ENCODE results near the gene MTCL1. TPM values are rescaled to one million over a fixed set of nuclear protein-coding genes. Genes with fewer than 3 reads are reported as not detected.

Gene MTCL1
- total RNA-seq, 3 donors from 2014 or later (not counting 1 experiment from before 2014, with no cell fraction given): 0.38 to 1.5 (median 0.43) TPM

GRCh38 chr18:8741117-8741516, 35.8 kb downstream of the MTCL1 start:
- peaks cover 21 to 25% of the 10 kb centered on the region in 2 donors for H3K4me1 Mint-ChIP-seq
- DNase-seq (no peak), ATAC-seq (no peak)
- H3K27ac Mint-ChIP-seq: no peak overlapping the region
- Histone ChIP-seq H3K27ac (ENCODE audit: low read length) (no peak overlapping the region), H3K27me3 (ENCODE audit: control insufficient read depth, insufficient read depth, low read length) (no peaks in the 10 kb centered on the region), H3K4me3 (ENCODE audit: low read length) (no peak overlapping the region), H3K36me3 (ENCODE audit: control insufficient read depth, insufficient read depth, low read length) (no peaks in the 10 kb centered on the region), H3K4me1 (ENCODE audit: control insufficient read depth, insufficient read depth, low read length) (peaks cover 12% of the 10 kb centered on the region), H3K9me3 (ENCODE audit: control insufficient read depth, insufficient read depth, low read length) (peaks cover 16% of the 10 kb centered on the region)
- no peaks in the 10 kb centered on the region for H3K36me3 Mint-ChIP-seq
- 89% methylated on average over 1 of the region's 1 CpG for WGBS (ENCODE audit: insufficient coverage)
- no peak overlapping the region for H3K4me3 Mint-ChIP-seq
- intact Hi-C loops (cut with micrococcal nuclease): no loop called here
- H3K9me3 Mint-ChIP-seq: peaks cover 0 to 2% of the 10 kb centered on the region in 2 donors
- peaks cover 6 to 23% of the 10 kb centered on the region in 2 donors for H3K27me3 Mint-ChIP-seq (ENCODE audit: low read depth in 2 of 2)
- TF ChIP-seq CTCF (IDR thresholded peaks at IDR 0.05): no peak

GRCh38 chr18:8741532-8741931, 36.2 kb downstream of the MTCL1 start:
- Histone ChIP-seq H3K4me3 (ENCODE audit: low read length) (no peak overlapping the region), H3K9me3 (ENCODE audit: control insufficient read depth, insufficient read depth, low read length) (peaks cover 16% of the 10 kb centered on the region), H3K27me3 (ENCODE audit: control insufficient read depth, insufficient read depth, low read length) (no peaks in the 10 kb centered on the region), H3K36me3 (ENCODE audit: control insufficient read depth, insufficient read depth, low read length) (no peaks in the 10 kb centered on the region), H3K27ac (ENCODE audit: low read length) (peak overlapping the region; percentile 57), H3K4me1 (ENCODE audit: control insufficient read depth, insufficient read depth, low read length) (peaks cover 12% of the 10 kb centered on the region)
- Mint-ChIP-seq H3K4me1 (peaks cover 21 to 25% of the 10 kb centered on the region in 2 donors), H3K9me3 (peaks cover 0 to 2% of the 10 kb centered on the region in 2 donors), H3K27me3 (ENCODE audit: low read depth in 2 of 2) (peaks cover 6 to 23% of the 10 kb centered on the region in 2 donors), H3K36me3 (no peaks in the 10 kb centered on the region), H3K27ac (no peak overlapping the region), H3K4me3 (no peak overlapping the region)
- ATAC-seq (no peak), DNase-seq (no peak)
- intact Hi-C loops (cut with micrococcal nuclease): no loop called here
- TF ChIP-seq CTCF (IDR thresholded peaks at IDR 0.05): no peak
- 95% methylated on average over 7 of the region's 7 CpGs for whole genome bisulfite sequencing (ENCODE audit: insufficient coverage)

DNA sequence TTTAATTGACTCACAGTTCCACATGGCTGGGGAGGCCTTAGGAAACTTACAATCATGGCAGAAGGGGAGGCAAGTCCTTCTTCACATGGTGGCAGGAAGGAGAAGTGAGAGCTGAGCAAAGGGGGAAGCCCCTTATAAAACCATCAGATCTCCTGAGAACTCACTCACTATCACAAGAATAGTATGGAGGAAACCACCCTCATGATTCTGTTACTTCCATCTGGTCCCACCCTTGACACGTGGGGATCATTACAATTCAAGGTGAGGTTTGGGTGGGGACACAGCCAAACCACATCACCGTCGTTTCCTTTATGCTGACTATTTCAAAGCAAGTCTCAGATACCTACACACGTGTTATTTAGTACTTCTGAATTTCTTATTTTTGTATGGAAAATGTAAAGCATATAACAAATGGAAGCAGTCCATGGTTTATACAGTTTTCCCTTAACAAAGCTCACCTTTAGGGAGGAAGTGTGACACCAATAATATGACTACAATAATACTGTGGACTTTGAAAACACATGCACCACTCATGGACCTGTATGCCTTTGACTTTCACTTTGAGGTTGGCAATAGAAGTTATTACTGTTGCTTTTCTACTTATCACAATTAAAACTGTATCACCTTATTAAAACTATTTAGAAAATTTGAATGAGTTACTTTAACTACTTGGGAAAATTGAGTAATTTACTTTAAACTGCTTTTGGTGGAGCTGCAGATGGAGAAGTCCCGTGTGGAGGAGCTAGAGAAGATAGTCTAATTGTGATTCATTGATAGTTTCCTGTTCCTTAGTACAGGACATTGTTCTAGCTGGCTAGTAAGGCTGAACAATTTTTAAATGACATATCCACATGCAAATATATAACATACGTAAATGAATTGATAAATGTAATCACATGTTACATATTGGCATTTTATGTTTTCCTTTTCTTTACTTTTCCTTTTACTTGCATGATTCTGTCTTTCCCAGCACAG, 37.3 kb downstream of the MTCL1 start:
- H3K27me3 Mint-ChIP-seq (ENCODE audit: low read depth in 2 of 2): peaks cover 6 to 15% of the 10 kb centered on the region in 2 donors
- no peaks in the 10 kb centered on the region for H3K27me3 ChIP-seq (ENCODE audit: control insufficient read depth, insufficient read depth, low read length)
- intact Hi-C loops (cut with micrococcal nuclease): no loop called here
- H3K36me3 Mint-ChIP-seq: no peaks in the 10 kb centered on the region
- no peak overlapping the region for H3K4me3 ChIP-seq (ENCODE audit: low read length)
- H3K36me3 ChIP-seq (ENCODE audit: control insufficient read depth, insufficient read depth, low read length): no peaks in the 10 kb centered on the region
- peaks cover 16% of the 10 kb centered on the region for H3K9me3 ChIP-seq (ENCODE audit: control insufficient read depth, insufficient read depth, low read length)
- H3K4me1 Mint-ChIP-seq: peaks cover 21 to 25% of the 10 kb centered on the region in 2 donors
- DNase-seq: peak in 1 of 2 donors; percentile 72
- H3K9me3 Mint-ChIP-seq: peaks cover 0 to 2% of the 10 kb centered on the region in 2 donors
- whole genome bisulfite sequencing (ENCODE audit: insufficient coverage): 40% methylated on average over 3 of the region's 6 CpGs
- H3K4me3 Mint-ChIP-seq: no peak overlapping the region
- H3K27ac Mint-ChIP-seq: peak overlapping the region in 1 of 2 donors; percentile 43
- H3K27ac ChIP-seq (ENCODE audit: low read length): peak overlapping the region; percentile 57
- H3K4me1 ChIP-seq (ENCODE audit: control insufficient read depth, insufficient read depth, low read length): peaks cover 12% of the 10 kb centered on the region
- peak; percentile 36 to 68 (median 68) for ATAC-seq
- TF ChIP-seq CTCF (IDR thresholded peaks at IDR 0.05): no peak

Measured in natural killer cell (primary cell).